Measurements from ENCODE around the gene SMTNL2.

DNA sequence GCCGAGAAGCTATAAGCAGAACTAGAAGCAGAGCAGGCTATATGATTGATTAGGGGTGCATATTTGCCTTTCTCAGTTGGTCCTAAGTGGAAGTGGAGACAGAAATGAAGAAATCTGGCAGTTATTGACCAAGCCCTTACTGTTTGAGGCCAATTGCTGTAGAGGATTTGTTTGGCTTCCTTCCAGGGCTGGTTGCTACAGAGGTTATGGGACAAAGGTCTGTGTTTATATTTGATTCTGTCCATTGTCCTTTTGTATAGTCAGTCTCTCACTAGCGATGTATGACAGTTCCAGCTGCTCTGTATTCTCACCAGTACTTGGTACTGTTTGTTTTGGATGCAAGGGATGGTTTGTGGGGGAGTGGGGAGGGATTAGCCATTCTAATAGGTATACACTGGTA is 64.4 kb downstream of the SMTNL2 start:
- TF ChIP-seq, protein P1, sequence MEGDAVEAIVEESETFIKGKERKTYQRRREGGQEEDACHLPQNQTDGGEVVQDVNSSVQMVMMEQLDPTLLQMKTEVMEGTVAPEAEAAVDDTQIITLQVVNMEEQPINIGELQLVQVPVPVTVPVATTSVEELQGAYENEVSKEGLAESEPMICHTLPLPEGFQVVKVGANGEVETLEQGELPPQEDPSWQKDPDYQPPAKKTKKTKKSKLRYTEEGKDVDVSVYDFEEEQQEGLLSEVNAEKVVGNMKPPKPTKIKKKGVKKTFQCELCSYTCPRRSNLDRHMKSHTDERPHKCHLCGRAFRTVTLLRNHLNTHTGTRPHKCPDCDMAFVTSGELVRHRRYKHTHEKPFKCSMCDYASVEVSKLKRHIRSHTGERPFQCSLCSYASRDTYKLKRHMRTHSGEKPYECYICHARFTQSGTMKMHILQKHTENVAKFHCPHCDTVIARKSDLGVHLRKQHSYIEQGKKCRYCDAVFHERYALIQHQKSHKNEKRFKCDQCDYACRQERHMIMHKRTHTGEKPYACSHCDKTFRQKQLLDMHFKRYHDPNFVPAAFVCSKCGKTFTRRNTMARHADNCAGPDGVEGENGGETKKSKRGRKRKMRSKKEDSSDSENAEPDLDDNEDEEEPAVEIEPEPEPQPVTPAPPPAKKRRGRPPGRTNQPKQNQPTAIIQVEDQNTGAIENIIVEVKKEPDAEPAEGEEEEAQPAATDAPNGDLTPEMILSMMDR (IDR thresholded peaks at IDR 0.05; ENCODE audit: low read length): no peak
- no peak for TF ChIP-seq EZH2 (optimal IDR thresholded peaks at IDR 0.05; ENCODE audit: low read depth, low read length)

All from MM.1S (cell line).